ENCODE measurements around the gene FBXO36. TPM values are rescaled to one million over a fixed set of nuclear protein-coding genes. Genes with fewer than 3 reads are reported as not detected.

The FBXO36 gene
- total RNA-seq, 1 experiment from 2014 or later: 3.8 TPM

DNA sequence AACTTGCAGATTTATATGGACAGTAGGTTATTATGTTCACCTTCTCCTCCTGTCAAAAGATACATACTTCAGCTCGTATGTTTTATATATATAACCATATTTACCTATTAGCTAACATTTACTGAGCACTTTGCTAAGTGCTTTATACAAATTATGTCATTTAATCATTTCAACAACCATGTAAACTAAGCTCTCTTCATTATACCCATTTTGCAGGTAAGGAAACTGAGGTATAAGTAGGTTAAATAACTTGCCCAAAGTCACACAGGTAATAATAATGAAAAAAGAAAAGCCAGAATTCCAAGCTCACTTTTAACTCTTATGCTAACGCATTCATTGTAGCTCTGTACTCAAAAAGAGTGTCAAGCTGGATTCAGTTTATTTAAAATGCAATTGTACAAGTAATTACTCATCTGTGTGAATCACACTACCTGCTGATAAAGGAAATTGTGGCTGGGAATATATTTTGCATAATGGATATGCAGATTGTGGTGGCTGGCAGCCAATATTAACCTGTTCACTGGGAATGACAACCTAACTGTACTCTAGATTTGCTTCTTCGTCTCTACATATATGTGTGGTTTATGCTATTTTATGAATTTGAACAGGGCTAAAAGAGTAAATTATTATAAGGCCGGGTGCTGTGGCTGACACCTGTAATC, 125.8 kb downstream of the FBXO36 start:
- H3K9ac ChIP-seq (ENCODE audit: low read length): no peak overlapping the region
- no peak overlapping the region for H3K27ac ChIP-seq (ENCODE audit: low read depth, low read length)
- no peaks in the 10 kb centered on the region for H3K9me3 ChIP-seq (ENCODE audit: control insufficient read depth in 1 of 2, insufficient read depth in 1 of 2, low read depth in 1 of 2, low read length in 2 of 2)
- no peaks in the 10 kb centered on the region for H3K79me2 ChIP-seq (ENCODE audit: insufficient read depth, low read length)
- 0 out of 4 replicates have a peak, but pooled peaks cover 0 to 5% of the 10 kb centered on the region in 2 experiments for H3K36me3 ChIP-seq (ENCODE audit: control insufficient read depth in 1 of 2, insufficient read depth in 2 of 2, low read length in 2 of 2)
- no peaks in the 10 kb centered on the region for H3K9me2 ChIP-seq (ENCODE audit: insufficient read depth)
- TF ChIP-seq POLR2A (IDR thresholded peaks at IDR 0.05; ENCODE audit: borderline replicate concordance, extremely low read depth, insufficient read depth, insufficient read length) (no peak), ZFX (IDR thresholded peaks at IDR 0.05) (no peak), JUND (IDR thresholded peaks at IDR 0.05) (no peak), SP1 (IDR thresholded peaks at IDR 0.05; ENCODE audit: low read depth) (no peak), SRF (IDR thresholded peaks at IDR 0.05; ENCODE audit: low read depth) (no peak), YY1 (IDR thresholded peaks at IDR 0.05; ENCODE audit: extremely low read depth, insufficient replicate concordance, low read depth, low read length) (no peak), ZNF274 (IDR thresholded peaks at IDR 0.05; ENCODE audit: low read depth, low read length) (no peak), FOSL1 (IDR thresholded peaks at IDR 0.05; ENCODE audit: low read depth) (no peak), TCF7L2 (IDR thresholded peaks at IDR 0.05; ENCODE audit: borderline replicate concordance, extremely low read depth, insufficient read depth, insufficient read length) (no peak)
- TF ChIP-seq, protein P1, sequence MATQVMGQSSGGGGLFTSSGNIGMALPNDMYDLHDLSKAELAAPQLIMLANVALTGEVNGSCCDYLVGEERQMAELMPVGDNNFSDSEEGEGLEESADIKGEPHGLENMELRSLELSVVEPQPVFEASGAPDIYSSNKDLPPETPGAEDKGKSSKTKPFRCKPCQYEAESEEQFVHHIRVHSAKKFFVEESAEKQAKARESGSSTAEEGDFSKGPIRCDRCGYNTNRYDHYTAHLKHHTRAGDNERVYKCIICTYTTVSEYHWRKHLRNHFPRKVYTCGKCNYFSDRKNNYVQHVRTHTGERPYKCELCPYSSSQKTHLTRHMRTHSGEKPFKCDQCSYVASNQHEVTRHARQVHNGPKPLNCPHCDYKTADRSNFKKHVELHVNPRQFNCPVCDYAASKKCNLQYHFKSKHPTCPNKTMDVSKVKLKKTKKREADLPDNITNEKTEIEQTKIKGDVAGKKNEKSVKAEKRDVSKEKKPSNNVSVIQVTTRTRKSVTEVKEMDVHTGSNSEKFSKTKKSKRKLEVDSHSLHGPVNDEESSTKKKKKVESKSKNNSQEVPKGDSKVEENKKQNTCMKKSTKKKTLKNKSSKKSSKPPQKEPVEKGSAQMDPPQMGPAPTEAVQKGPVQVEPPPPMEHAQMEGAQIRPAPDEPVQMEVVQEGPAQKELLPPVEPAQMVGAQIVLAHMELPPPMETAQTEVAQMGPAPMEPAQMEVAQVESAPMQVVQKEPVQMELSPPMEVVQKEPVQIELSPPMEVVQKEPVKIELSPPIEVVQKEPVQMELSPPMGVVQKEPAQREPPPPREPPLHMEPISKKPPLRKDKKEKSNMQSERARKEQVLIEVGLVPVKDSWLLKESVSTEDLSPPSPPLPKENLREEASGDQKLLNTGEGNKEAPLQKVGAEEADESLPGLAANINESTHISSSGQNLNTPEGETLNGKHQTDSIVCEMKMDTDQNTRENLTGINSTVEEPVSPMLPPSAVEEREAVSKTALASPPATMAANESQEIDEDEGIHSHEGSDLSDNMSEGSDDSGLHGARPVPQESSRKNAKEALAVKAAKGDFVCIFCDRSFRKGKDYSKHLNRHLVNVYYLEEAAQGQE (IDR thresholded peaks at IDR 0.05; ENCODE audit: low read depth): no peak
- TF ChIP-seq, protein P2, sequence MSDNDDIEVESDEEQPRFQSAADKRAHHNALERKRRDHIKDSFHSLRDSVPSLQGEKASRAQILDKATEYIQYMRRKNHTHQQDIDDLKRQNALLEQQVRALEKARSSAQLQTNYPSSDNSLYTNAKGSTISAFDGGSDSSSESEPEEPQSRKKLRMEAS (IDR thresholded peaks at IDR 0.05): no peak
- TF ChIP-seq, protein P3, sequence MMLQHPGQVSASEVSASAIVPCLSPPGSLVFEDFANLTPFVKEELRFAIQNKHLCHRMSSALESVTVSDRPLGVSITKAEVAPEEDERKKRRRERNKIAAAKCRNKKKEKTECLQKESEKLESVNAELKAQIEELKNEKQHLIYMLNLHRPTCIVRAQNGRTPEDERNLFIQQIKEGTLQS (IDR thresholded peaks at IDR 0.05): no peak
- H4K20me1 ChIP-seq (ENCODE audit: insufficient read depth): no peaks in the 10 kb centered on the region
- BruUV-seq (replicated peaks): no TSS peak
- DNase-seq (ENCODE audit: low read depth, low spot score): no peak
- peaks cover 2 to 9% of the 10 kb centered on the region in 2 experiments for H3K4me1 ChIP-seq (ENCODE audit: control insufficient read depth in 1 of 2, insufficient read depth in 2 of 2, low read length in 2 of 2)
- intact Hi-C loops (cut with micrococcal nuclease): no loop called here
- ChIA-PET CTCF (no interaction called here), RAD21 (ENCODE audit: low non-redundant PET in 1 of 2, low total read pairs in 2 of 2, uncharacterized antibody in 2 of 2, unreplicated experiment in 2 of 2) (interaction anchor here in 1 of 2 experiments (0.6 kb wide), 1 partner anchor 299 kb away, joined by 4 read pairs; no protein-coding TSS in a partner anchor), POLR2A (no interaction called here)
- no peak overlapping the region for H3K4me3 ChIP-seq (replicated peaks in 1 of 2; ENCODE audit: low read depth in 1 of 2, low read length in 2 of 2)
- H3K27me3 ChIP-seq (ENCODE audit: insufficient read depth, low read length): no peaks in the 10 kb centered on the region
- no peak overlapping the region for H2AFZ ChIP-seq (ENCODE audit: low read depth, low read length, poor library complexity, severe bottlenecking)
- no peak for ATAC-seq
- no peak overlapping the region for H3K4me2 ChIP-seq (ENCODE audit: low read length)

Measured in HCT116 (cell line).